Skin of body (tissue), 2 donors: ENCODE measurements around the gene MAN1C1. TPM values are rescaled to one million over a fixed set of nuclear protein-coding genes. Genes with fewer than 3 reads are reported as not detected.

ENCODE experiments used
- DNase-seq: peaks from one replicate; lab custom pipeline; 2025; lab: John Stamatoyannopoulos, UW
- total RNA-seq: library from RNA; depleted of rRNA; stranded (reverse); fragments of >200 nt; gene quantifications from one replicate; pipeline ENCODE4 v1.2.3, GENCODE V29; 2014

MAN1C1 gene
- total RNA-seq, 1 donor from 2014 or later: 7.9 TPM

GRCh38 chr1:25613091-25613490 lies 3.5 kb upstream of the MAN1C1 start:
- DNase-seq: no peak

DNA sequence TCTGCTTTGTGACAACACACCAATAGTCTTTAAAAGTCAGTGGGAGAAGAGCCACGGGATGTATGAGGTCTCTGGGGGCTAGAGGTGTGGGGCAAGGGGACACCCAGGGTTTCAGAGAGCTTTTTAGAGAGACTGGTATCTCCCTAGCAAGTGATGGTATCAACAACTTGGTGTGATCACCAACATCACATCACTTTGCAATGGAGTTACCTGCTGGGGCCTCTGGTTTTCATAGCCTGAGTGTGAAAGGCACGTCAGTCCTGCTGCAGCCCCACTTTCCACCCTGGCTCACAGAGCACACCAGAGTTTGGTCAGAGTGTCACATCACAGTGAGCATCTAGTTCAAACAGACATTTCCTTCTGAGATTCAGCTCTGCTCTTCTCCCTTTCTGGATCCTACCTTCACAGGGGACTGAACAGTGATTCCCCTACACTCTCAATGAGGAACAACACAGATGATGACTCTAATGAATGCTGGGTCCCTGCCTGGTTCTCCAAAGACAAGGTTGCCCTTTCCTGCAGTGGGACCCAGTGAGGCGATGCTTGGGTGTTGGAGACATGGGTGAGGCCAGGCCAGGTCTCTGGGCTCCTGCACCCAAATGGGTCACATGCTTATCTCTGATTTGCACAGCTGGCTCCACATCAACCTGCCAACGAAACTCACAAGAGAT lies 2.0 kb upstream of the MAN1C1 start:
- no peak for DNase-seq

DNA sequence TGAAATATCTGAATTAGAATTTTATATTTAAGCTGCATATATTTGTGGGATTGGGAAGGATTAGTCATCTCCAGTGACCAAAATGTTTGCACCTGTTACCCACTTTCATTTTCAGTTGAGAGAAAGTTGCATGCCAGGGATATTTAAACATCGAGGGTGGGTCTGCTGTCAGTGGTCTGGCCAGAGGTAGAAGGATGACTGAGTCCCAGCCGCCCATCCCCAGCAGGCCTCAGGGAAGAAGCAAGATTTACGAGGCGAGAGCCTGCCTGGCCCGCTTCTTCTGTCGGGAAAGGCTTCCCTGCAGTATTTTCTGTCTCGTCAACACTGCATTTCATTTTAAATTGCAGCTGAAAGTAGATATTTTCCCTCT lies 1.4 kb upstream of the MAN1C1 start:
- DNase-seq: no peak

- DNase-seq: no peak
Observed at GRCh38 chr1:25615563-25616094, 962 bp upstream of the MAN1C1 start.

DNA sequence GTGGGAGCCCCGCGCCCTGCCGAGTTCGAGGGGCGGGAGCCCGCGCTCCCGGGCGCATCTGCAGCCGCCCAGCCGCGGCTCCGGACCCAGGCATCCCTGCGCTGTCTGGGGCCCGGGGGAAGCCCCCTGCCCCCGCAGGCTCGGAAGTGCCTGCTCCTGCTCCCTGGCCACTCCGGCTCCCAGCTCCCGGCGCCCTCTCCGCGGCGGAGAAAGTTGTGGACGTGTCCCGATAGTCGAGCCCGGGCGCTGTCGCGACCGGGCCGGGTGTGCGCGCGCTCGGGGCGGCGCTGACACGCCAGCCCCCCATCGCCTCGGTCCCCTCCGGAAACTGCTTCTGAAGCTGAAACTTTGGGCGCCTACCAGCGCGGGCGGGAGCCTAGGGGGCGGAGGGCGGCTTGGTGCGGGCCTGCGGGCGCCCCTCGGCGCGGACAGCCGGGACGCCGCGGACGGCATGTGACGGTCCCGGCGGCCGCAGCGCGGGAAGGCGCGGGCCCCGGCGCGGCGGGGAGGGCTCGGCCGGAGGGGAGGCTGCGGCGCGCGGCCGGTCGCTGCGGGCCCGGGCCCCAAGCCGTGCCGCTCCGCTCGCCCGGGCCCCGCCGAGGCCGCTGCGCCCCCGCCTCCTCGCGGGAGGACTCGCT lies 515 bp downstream of the MAN1C1 start:
- no peak for DNase-seq

- no peak for DNase-seq
Observed at GRCh38 chr1:25617625-25618432, 1.2 kb downstream of the MAN1C1 start.

GRCh38 chr1:25618433-25618808 lies 1.8 kb downstream of the MAN1C1 start:
- no peak for DNase-seq

- peak; percentile 23 for DNase-seq
Observed at GRCh38 chr1:25619101-25619890, 2.7 kb downstream of the MAN1C1 start.

GRCh38 chr1:25620211-25620610 lies 3.6 kb downstream of the MAN1C1 start:
- DNase-seq: no peak

- no peak for DNase-seq
Observed at GRCh38 chr1:25620701-25621350, 4.2 kb downstream of the MAN1C1 start.

DNA sequence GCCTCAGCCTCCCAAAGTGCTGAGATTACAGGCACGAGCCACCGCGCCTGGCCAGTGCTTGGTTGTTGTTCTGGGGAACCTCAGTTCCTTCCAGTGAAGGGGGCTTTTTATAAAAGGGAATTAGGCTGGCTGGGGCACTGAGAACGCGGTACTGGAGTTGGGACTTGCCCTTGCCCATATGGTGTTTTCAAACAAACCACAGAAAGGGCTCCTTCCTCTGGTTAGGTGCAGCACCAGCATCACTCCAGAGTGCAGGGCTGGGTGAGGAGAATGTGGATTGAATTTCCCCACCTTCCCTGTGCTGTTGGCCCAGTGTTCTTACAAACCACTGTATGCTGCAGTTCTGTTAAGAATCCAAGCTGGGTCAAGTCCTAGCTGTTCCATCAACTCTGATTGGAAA lies 5.3 kb downstream of the MAN1C1 start:
- no peak for DNase-seq

- no peak for DNase-seq
Observed at GRCh38 chr1:25622531-25622930, 5.9 kb downstream of the MAN1C1 start.

DNA sequence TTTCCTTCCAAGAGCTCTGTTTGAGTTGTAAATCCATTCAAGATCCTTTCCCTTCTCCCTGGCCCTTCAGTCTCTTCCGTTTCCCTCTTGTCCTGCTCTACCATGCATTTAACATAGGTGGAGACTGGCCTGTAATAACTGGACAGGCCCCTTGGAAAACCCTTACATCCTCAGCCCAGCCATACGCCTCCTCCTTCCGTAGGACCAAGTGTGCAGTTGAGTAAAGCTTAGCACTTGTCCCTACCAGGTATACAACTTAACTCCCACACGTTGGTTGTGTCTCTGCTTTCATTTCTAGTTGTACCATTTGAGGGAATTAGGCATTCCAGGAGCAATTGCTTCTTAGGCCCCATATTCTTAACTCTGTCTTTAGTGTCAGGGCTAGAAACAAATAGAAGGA lies 6.4 kb downstream of the MAN1C1 start:
- no peak for DNase-seq

DNA sequence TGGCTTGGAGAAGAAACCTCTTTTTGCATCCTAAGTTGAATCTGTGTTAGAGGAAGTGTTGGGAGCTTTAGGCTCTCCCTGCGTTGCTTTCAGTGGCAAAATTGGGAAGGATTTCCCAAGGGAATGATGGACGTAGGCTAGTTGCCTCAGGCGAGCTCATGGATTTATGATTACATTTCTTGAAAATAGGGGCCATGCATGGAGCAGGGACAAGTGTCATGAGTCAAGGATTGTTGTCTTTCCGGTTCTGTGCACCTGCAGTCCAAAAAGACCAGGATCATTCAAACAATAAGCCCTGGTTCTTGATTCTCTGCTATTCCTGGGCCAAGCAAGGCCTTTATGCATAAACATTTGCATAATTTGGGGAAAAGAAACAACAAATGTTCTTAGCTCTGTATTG lies 7.1 kb downstream of the MAN1C1 start:
- no peak for DNase-seq

- DNase-seq: no peak
Observed at GRCh38 chr1:25624156-25624555, 7.6 kb downstream of the MAN1C1 start.

GRCh38 chr1:25624604-25625003 lies 8.0 kb downstream of the MAN1C1 start:
- DNase-seq: no peak

GRCh38 chr1:25626018-25626417 lies 9.4 kb downstream of the MAN1C1 start:
- DNase-seq: no peak

GRCh38 chr1:25628741-25629421 lies 12.3 kb downstream of the MAN1C1 start:
- DNase-seq: no peak

DNA sequence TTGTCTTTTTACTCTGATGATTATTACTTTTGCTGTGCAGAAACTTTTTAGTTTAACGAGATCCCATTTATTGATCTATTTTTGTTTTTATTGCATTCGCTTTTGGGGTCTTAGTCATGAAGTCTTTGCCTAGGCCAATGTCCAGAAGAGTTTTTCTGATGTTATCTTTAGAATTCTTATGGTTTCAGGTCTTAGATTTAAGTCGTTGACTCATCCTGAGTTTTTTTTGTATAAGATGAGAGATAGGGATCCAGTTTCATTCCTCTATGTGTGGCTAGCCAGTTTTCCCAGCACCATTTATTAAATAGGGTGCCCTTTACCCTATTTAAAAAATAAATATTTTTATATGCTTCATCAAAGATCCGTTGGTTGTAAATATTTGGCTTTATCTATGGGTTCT lies 13.2 kb downstream of the MAN1C1 start:
- no peak for DNase-seq

DNA sequence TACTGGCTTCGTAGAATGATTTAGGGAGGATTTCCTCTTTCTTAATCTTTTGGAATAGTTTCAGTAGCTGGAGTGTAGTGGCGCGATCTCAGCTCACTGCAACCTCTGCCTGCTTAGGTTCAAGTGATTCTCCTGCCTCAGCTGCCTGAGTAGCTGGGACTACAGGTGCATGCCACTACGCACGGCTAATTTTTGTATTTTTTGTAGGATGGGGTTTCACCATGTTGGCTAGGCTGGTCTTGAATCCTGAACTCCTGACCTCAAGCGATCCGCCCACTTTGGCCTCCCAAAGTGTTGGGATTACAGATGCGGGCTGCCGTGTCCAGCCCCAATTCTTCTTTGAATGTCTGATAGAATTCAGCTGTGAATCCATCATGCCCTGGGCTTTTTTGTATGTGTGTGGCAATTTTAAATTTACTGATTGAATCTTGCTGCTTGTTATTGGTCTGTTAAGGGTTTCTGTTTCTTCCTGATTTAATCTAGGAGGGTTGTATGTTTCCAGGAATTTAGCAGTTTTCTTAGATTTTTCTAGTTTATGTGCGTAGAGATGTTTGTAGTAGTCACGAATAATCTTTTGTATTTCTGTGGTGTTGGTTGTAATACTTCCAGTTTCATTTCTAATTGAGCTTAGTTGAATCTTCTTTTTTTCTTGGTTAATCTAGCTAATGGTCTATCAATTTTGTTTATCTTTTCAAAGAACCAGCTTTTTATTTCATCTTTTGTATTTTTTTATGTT lies 15.3 kb downstream of the MAN1C1 start:
- DNase-seq: no peak
